ENCODE measurements around the gene LMTK2.

The LMTK2 gene

DNA sequence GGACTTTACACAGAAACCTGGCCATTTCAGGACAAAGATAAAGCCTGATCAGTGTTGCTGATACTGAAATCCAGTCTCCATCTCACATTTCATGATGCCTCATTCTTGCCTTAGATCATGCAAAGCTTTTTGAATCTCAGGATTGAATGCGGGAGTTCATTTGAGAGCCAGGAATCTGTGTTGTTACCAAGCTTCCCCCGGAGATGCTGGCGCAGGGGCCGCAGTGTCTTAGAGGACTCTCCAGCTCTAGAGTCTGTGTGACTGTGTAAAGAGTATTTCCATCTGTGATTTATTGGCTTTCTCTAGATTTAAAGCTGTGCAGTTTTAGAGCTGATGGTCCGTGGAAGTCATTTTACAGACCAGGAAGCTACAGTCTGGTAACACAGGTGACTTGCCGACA is 32.0 kb downstream of the LMTK2 start:
- TF ChIP-seq, protein P1, sequence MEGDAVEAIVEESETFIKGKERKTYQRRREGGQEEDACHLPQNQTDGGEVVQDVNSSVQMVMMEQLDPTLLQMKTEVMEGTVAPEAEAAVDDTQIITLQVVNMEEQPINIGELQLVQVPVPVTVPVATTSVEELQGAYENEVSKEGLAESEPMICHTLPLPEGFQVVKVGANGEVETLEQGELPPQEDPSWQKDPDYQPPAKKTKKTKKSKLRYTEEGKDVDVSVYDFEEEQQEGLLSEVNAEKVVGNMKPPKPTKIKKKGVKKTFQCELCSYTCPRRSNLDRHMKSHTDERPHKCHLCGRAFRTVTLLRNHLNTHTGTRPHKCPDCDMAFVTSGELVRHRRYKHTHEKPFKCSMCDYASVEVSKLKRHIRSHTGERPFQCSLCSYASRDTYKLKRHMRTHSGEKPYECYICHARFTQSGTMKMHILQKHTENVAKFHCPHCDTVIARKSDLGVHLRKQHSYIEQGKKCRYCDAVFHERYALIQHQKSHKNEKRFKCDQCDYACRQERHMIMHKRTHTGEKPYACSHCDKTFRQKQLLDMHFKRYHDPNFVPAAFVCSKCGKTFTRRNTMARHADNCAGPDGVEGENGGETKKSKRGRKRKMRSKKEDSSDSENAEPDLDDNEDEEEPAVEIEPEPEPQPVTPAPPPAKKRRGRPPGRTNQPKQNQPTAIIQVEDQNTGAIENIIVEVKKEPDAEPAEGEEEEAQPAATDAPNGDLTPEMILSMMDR (IDR thresholded peaks at IDR 0.05): no peak

DNA sequence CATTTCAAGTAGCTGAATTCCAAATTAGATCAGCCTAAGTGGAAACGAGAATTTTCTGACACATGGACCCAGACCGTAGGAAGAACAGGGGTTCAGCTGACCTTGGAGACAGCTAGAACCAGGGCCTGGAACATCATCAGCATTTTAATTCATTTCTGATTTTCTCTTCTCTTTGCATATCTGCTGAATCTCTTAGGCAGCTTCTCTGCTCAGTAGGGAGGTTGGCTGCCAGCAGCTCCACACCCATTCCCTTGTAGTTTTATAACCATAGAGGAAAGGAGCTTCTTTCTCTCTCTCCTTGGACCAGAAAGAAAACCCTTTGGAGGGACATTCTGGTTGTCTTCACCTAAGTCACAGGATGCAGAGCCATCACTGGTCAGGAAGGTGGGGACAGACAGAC is 36.0 kb downstream of the LMTK2 start:
- TF ChIP-seq, protein P1 (IDR thresholded peaks at IDR 0.05): no peak

DNA sequence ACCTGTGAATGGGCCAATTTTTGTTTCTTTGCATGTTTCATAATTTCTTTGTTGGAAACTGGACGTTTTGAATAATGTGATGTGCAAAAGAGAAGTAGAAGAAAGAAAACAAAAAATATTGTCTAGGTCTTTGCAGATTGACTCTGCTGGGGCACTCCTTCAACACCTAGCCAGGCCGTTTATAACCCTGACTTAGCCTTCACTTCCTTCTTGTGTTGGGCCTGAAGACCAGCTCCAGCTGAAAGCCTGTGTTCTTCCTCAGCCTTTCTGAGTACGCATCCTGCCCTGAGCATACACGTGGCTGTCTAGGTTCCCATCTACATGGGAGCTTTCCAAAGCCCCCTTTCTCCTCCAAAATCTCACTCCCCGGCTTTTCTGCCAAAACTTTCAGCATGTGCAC is 41.9 kb downstream of the LMTK2 start:
- TF ChIP-seq, protein P1 (IDR thresholded peaks at IDR 0.05): no peak

- TF ChIP-seq, protein P1 (IDR thresholded peaks at IDR 0.05): no peak
These were observed 42.5 kb downstream of the LMTK2 start for GRCh38 chr7:98149116-98149692.

GRCh38 chr7:98151884-98152283 is 45.2 kb downstream of the LMTK2 start:
- TF ChIP-seq, protein P1 (IDR thresholded peaks at IDR 0.05): no peak

DNA sequence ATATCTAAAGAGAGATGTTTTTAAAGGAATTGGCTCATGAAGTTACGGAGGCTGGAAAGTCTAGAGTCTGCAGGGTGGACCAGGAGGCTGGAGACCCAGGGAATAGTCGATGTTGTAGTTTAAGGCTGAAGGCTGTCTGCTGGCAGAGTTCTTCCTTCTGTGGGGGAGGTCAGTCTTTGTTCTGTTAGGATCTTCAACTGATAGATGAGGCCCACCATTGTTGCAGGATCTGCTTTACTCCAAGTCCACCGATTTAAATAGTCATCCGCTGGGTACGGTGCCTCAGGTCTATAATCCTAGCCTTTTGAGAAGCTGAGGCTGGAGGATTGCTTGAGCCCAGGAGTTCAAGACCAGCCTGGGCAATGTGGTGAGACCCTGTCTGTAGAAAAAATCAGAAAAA is 50.0 kb downstream of the LMTK2 start:
- TF ChIP-seq, protein P1 (IDR thresholded peaks at IDR 0.05): no peak

DNA sequence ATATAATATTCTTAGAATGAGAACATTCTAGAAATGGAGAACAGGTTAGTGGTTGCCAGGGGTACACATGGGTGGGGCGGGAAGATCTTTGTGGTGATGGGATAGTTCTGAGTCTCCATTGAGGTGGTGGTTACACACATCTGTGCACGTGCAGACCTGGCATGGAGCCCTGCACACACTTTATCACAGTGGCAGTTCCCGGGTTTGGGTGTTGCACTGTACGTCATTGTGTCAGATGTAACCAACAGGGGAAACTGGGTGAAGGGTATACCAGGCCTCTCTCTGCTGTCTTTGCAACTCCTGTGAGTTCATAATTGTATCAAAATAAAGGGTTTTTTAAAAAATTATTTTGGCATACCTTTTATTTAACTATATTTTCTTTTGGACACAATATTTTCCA is 51.1 kb downstream of the LMTK2 start:
- TF ChIP-seq, protein P1 (IDR thresholded peaks at IDR 0.05): no peak

DNA sequence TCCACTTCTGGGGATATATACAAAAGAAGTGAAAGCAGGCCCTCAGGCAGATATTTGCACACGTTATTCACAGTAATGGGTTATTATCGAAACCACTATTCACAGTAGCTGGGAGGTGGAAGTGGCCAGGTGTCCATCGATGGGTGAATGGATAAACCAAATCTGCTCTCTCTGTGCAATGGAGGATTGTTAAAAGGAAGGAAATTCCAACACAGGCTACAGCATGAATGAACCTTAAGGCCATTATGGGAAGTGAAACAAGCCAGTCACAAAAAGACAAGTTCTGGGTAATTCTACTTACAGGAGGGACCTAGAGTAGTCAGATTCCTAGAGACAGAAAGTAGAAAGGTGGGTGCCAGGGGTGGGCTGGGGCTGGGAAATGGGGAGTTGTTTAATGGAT is 56.1 kb downstream of the LMTK2 start:
- TF ChIP-seq, protein P1 (IDR thresholded peaks at IDR 0.05): no peak

Measured in LNCAP (cell line).